DLD1 (cell line): ENCODE data around the gene FOXB2.
"Not testable (repeated sequence)": the region's sequence is repeated elsewhere in the genome, so short reads cannot be mapped to it uniquely, and the experiment has no call there.

ENCODE experiments used
- in situ Hi-C: cut with HindIII; loops from 2 replicates; pipeline ENCODE4 v1.10.0; 2017; ENCODE audit warnings: low sequenced_read_pairs

The FOXB2 gene

GRCh38 chr9:77019236-77019925 lies at the start of gene FOXB2:
TSS of gene FOXB2 (plus strand) at chr9:77019655. CDS start at chr9:77019655, 0 bp downstream.
- in situ Hi-C loops: loop anchor here (25.0 kb wide), 1 partner anchor 93 kb away; no protein-coding TSS in a partner anchor

GRCh38 chr9:76969716-76970115 lies 49.7 kb upstream of the FOXB2 start:
- in situ Hi-C loops: no loop called here

GRCh38 chr9:76978831-76979230 lies 40.6 kb upstream of the FOXB2 start:
- in situ Hi-C loops: not testable (repeated sequence)

- in situ Hi-C loops: loop anchor here (10.0 kb wide), 1 partner anchor 166 kb away; no protein-coding TSS in a partner anchor
These were observed 38.9 kb upstream of the FOXB2 start for GRCh38 chr9:76980566-76980965.

GRCh38 chr9:76984486-76984885 lies 35.0 kb upstream of the FOXB2 start:
- in situ Hi-C loops: loop anchor here (10.0 kb wide), 1 partner anchor 170 kb away; no protein-coding TSS in a partner anchor

- in situ Hi-C loops: loop anchor here (10.0 kb wide), 1 partner anchor 171 kb away; no protein-coding TSS in a partner anchor
These were observed 33.9 kb upstream of the FOXB2 start for GRCh38 chr9:76985581-76985980.

- in situ Hi-C loops: loop anchor here (10.0 kb wide), 1 partner anchor 173 kb away; no protein-coding TSS in a partner anchor
These were observed 31.8 kb upstream of the FOXB2 start for GRCh38 chr9:76987594-76988200.

- in situ Hi-C loops: loop anchor here (10.0 kb wide), 1 partner anchor 174 kb away; no protein-coding TSS in a partner anchor
These were observed 30.5 kb upstream of the FOXB2 start for GRCh38 chr9:76988941-76989340.

- in situ Hi-C loops: loop anchor here (10.0 kb wide), 1 partner anchor 175 kb away; no protein-coding TSS in a partner anchor
These were observed 30.0 kb upstream of the FOXB2 start for GRCh38 chr9:76989501-76989900.

GRCh38 chr9:76996700-76997099 lies 22.8 kb upstream of the FOXB2 start:
- in situ Hi-C loops: no loop called here

GRCh38 chr9:76999261-76999660 lies 20.2 kb upstream of the FOXB2 start:
- in situ Hi-C loops: no loop called here

- in situ Hi-C loops: loop anchor here (25.0 kb wide), 1 partner anchor 112 kb away; no protein-coding TSS in a partner anchor
These were observed 19.1 kb upstream of the FOXB2 start for GRCh38 chr9:77000330-77000729.

GRCh38 chr9:77003366-77003765 lies 16.1 kb upstream of the FOXB2 start:
- in situ Hi-C loops: loop anchor here (25.0 kb wide), 1 partner anchor 109 kb away; no protein-coding TSS in a partner anchor

GRCh38 chr9:77005216-77005615 lies 14.2 kb upstream of the FOXB2 start:
- in situ Hi-C loops: loop anchor here (25.0 kb wide), 1 partner anchor 107 kb away; no protein-coding TSS in a partner anchor

GRCh38 chr9:77010527-77010926 lies 8.9 kb upstream of the FOXB2 start:
- in situ Hi-C loops: loop anchor here (25.0 kb wide), 1 partner anchor 102 kb away; no protein-coding TSS in a partner anchor

GRCh38 chr9:77011973-77012821 lies 7.3 kb upstream of the FOXB2 start:
- in situ Hi-C loops: loop anchor here (25.0 kb wide), 1 partner anchor 100 kb away; no protein-coding TSS in a partner anchor

GRCh38 chr9:77013206-77013931 lies 6.1 kb upstream of the FOXB2 start:
- in situ Hi-C loops: loop anchor here (25.0 kb wide), 1 partner anchor 99 kb away; no protein-coding TSS in a partner anchor

GRCh38 chr9:77013932-77014596 lies 5.4 kb upstream of the FOXB2 start:
- in situ Hi-C loops: loop anchor here (25.0 kb wide), 1 partner anchor 98 kb away; no protein-coding TSS in a partner anchor

GRCh38 chr9:77014597-77015263 lies 4.7 kb upstream of the FOXB2 start:
- in situ Hi-C loops: loop anchor here (25.0 kb wide), 1 partner anchor 98 kb away; no protein-coding TSS in a partner anchor
